Epithelial cell of esophagus (primary cell): Measurements from ENCODE around the gene TNP2.

ENCODE experiments used
- DNase-seq: peaks from one replicate; pipeline ENCODE4 v3.0.0; 2010; ENCODE audit warnings: low read depth
- H3K4me3 ChIP-seq: 2 replicates; pipeline ENCODE4 v1.5.1; 2011; ENCODE audit warnings: mild to moderate bottlenecking, low read length, control low read depth
- TF ChIP-seq, protein P1 (sequence below): IDR thresholded peaks from 2 replicates; pipeline ENCODE4 v1.5.1; 2011; ENCODE audit warnings: low read depth, mild to moderate bottlenecking, low read length, control low read depth, inconsistent platforms; ENCODE audit not compliant: insufficient read depth; ENCODE audit errors: missing control alignments

TNP2 gene

DNA sequence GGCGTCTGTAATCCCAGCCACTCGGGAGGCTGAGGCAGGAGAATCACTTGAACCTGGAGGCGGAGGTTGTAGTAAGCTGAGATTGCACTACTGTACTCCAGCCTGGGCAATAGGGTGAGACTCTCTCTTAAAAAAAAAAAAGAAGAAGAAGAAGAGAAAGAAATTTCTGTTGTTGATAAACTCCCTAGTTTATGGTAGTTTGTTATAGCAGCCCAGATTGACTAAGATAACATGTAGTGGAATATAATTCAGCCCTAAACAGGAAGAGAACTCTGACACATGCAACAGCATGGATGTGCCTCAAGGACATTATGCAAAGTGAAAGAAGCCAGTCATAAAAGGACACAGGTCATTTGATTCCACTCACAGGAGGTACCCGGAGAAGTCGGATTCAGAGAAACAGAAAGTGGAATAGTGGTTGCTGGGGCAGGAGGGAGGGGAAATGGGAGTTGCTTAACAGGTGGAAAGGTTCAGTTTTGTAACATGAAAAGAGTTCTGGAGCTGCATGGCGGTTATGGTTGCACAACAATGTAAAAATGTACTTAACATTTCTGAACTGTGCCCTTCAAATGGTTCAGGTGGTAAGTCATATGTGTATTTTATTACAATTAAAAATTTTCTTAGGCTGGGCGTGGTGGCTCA, 38.0 kb upstream of the TNP2 start:
- DNase-seq, result peak; percentile 38
- no peak overlapping the region for H3K4me3 ChIP-seq
- TF ChIP-seq, protein P1, sequence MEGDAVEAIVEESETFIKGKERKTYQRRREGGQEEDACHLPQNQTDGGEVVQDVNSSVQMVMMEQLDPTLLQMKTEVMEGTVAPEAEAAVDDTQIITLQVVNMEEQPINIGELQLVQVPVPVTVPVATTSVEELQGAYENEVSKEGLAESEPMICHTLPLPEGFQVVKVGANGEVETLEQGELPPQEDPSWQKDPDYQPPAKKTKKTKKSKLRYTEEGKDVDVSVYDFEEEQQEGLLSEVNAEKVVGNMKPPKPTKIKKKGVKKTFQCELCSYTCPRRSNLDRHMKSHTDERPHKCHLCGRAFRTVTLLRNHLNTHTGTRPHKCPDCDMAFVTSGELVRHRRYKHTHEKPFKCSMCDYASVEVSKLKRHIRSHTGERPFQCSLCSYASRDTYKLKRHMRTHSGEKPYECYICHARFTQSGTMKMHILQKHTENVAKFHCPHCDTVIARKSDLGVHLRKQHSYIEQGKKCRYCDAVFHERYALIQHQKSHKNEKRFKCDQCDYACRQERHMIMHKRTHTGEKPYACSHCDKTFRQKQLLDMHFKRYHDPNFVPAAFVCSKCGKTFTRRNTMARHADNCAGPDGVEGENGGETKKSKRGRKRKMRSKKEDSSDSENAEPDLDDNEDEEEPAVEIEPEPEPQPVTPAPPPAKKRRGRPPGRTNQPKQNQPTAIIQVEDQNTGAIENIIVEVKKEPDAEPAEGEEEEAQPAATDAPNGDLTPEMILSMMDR, result no peak

DNA sequence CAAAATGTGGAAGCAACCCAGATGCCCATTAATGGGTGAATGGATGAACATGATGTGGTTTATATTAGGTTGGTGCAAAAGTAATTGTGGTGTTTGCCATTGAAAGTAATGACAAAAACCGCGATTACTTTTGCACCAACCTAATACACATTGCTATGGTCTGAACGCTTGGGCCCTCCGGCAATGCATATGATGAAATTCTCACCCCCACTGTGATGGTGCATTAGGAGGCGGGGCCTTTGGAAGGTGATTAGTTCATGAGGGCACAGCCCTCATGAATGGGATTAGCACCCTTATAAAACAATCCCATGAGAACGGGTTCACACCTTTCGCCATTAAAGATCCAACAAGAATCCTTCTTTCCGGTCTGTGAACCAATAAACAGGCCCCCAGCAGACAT, 37.3 kb upstream of the TNP2 start:
- TF ChIP-seq, protein P1, result no peak
- H3K4me3 ChIP-seq, result no peak overlapping the region
- DNase-seq, result no peak

DNA sequence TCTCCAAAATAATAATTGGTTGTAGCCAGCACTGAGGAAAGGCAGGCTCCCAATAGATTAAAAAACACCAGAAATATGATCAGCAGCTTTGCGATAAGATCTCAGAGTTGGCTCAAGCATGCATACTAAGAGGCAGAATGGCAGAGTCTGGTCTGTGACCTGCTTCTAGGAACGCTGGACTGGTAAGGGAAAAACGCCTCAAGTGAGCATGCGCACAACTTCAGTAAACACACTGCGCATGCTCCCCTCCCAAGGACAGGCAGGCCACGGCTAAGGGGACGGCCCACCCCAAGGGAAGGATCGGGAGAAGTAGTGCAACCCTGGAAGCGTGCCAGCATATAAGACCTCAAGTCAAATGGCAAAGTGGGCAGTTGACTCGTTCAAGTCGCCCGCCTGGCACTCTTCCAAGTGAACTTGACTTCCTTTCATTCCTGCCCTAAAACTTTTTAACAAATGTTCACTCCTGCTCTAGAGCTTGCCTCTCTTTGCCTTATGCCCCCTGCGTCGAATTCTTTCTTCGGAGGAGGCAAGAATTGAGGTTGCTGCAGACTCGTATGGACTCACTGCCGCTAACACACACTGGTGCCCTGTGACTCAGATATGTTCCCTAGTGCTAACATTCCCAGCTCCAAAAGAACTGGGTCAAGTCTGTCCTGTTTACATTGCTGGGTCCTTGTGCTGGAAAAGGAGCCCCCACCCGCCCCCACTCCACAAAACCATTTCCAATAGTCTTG, 34.4 kb upstream of the TNP2 start:
- TF ChIP-seq, protein P1, result no peak
- H3K4me3 ChIP-seq, result no peak overlapping the region
- peak; percentile 55 for DNase-seq

DNA sequence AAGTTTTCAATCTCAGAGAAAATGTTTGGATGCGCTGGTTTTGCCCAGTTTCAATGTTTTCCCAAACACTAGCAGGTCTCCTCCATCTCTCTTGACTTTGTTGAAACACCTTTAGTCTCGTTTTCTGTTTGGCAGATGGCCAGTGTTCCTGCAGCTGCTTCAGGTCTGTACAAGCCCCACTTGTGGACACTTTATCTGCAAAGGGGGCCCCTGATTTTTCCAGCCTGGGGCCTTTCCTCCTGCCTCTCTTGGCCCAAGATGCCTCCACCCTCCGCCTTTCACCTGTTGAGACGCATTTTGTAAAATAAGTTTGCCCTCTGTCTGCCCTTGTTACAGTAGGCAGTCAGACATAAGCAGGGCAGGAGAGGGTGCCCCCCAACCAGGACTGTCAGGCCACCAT, 33.9 kb upstream of the TNP2 start:
- TF ChIP-seq, protein P1, result no peak
- H3K4me3 ChIP-seq, result no peak overlapping the region
- DNase-seq, result peak; percentile 65

DNA sequence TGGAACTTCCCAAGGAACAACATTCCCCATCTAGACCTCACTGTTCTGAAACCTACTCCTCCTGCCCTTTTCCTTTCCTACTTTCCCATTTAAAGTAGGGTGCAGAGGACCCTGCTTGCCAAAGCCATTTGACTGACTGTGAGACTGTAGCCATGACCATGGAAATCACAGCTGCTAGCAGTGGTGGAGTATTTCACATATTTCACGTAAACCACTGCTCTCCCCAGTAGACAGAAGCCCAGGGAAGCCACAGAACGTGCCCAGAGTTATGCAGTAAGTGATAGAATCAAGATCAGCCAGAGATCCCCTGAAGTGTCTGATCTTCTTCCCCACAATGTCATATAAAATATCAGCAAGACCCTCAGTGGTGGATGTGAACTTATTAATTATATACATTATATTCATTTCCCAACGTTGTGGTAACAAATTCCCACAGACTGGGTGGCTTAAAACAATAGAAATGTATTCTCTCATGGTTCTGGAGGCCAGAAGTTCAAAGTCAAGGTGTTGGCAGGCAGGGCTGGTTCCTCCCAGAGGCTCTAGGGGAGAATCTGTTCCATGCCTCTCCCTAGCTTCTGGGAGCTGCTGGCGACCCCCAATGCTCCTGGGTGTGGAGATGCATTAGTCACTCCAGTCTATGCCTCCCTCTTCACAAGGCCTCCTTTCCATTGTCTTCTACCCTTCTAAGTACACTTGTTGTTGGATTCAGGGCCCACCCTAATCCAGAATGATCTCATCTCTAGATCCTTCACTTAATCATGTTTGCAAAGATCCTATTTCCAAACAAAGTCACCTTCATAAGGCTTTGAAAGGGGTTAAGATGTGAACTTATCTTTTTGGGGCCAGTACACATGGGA, 32.7 kb upstream of the TNP2 start:
- DNase-seq, result no peak
- H3K4me3 ChIP-seq, result no peak overlapping the region
- TF ChIP-seq, protein P1, result no peak

DNA sequence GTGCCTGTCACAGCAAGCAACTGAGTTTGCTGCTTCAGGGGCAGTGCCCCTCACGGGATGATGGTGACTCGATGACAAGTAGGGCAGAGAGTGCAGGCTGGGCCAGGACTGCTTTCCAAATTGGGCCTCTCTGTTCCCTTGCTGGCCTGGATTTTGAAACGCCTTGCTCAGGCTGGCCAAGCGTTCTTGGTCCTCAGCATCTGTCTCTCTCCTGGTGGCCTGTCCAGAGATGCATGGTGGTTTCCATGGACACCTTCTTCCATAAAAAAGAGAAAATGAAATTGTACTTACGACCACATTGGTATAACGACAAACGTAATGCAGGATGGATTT, 31.4 kb upstream of the TNP2 start:
- no peak overlapping the region for H3K4me3 ChIP-seq
- no peak for DNase-seq
- TF ChIP-seq, protein P1, result no peak
